K562 (cell line): ENCODE results near the gene VPS37D. TPM values are rescaled to one million over a fixed set of nuclear protein-coding genes. Genes with fewer than 3 reads are reported as not detected.

Source experiments
- ARHGAP35 ChIP-seq: fragments of 450-650 bp; IDR thresholded peaks from 2 replicates; pipeline ENCODE4 v1.6.1; 2018; ENCODE audit not compliant: partially characterized antibody
- MEF2D ChIP-seq: conservative IDR thresholded peaks from 2 replicates; pipeline ENCODE4 v1.6.1; 2016; ENCODE audit warnings: low read depth, missing genetic modification characterization, missing compliant biosample characterization
- OTX1 ChIP-seq: fragments of 450-650 bp; formaldehyde crosslinking; IDR thresholded peaks from 2 replicates; pipeline ENCODE4 v1.4.0; 2022; ENCODE audit warnings: mild to moderate bottlenecking
- POLR3A ChIP-seq: IDR thresholded peaks from 2 replicates; pipeline ENCODE4 v1.6.1; 2011; ENCODE audit warnings: borderline replicate concordance, mild to moderate bottlenecking, moderate library complexity; ENCODE audit not compliant: insufficient read length, insufficient read depth; ENCODE audit errors: extremely low read depth
- polyA plus RNA-seq, 8 experiments: library from polyadenylated mRNA; depleted of rRNA in 4 of 8; stranded (reverse) in 5 of 8; unstranded in 3 of 8; fragments of >200 nt; fragmentation: Nextera tagmentation in 2 of 8; fragmentation: Illumina TruSeq in 1 of 8; extraction: Ambion mirVana in 2 of 8; extraction: Trizol in 1 of 8; gene quantifications; 2 replicates each; pipeline versions ENCODE4 v1.2.1 to v1.2.3, GENCODE V29; 2011 to 2014; ENCODE audit warnings: inconsistent platforms in 1 of 8, missing spikeins in 1 of 8
- total RNA-seq, 7 experiments: library from RNA; depleted of rRNA in 6 of 7; stranded (reverse); fragments of >200 nt in 6 of 7; fragmentation: Illumina TruSeq in 2 of 7; extraction: Trizol in 2 of 7; gene quantifications; 2 replicates each; pipeline versions ENCODE4 v1.2.1 to v1.2.3, GENCODE V29; 2011 to 2021; ENCODE audit warnings: low replicate concordance in 1 of 7
- TF ChIP-seq, protein P1 (sequence below): sonication (generic); formaldehyde crosslinking; IDR thresholded peaks from 2 replicates; pipeline ENCODE4 v1.8.0; 2022; ENCODE audit warnings: missing genetic modification reagents, mild to moderate bottlenecking, borderline replicate concordance
- TF ChIP-seq, protein P2 (sequence below), 2 experiments: fragments of 450-650 bp; IDR thresholded peaks; 2 replicates each; pipeline ENCODE4 v1.6.1; 2016
- TF ChIP-seq, protein P3 (sequence below), 2 experiments: fragments of 250-450 bp in 1 of 2; fragments of 450-650 bp in 1 of 2; sonication (Bioruptor Pico) in 1 of 2; IDR thresholded peaks; 2 replicates each; pipeline versions ENCODE4 v1.6.1 to v1.8.0; 2016 to 2021; ENCODE audit warnings: mild to moderate bottlenecking in 2 of 2, moderate library complexity in 2 of 2, missing compliant biosample characterization in 1 of 2, missing genetic modification characterization in 1 of 2
- TF ChIP-seq, protein P4 (sequence below): fragments of 450-650 bp; formaldehyde crosslinking; IDR thresholded peaks from 2 replicates; pipeline ENCODE4 v1.4.0; 2022; ENCODE audit warnings: missing genetic modification characterization

VPS37D gene
- total and polyA plus RNA-seq, 9 of the 15 experiments (the other 6 are each of a cell fraction or from before 2014, with no cell fraction given), result 0.25 to 2.3 (median 1.0) TPM; not detected in 3

DNA sequence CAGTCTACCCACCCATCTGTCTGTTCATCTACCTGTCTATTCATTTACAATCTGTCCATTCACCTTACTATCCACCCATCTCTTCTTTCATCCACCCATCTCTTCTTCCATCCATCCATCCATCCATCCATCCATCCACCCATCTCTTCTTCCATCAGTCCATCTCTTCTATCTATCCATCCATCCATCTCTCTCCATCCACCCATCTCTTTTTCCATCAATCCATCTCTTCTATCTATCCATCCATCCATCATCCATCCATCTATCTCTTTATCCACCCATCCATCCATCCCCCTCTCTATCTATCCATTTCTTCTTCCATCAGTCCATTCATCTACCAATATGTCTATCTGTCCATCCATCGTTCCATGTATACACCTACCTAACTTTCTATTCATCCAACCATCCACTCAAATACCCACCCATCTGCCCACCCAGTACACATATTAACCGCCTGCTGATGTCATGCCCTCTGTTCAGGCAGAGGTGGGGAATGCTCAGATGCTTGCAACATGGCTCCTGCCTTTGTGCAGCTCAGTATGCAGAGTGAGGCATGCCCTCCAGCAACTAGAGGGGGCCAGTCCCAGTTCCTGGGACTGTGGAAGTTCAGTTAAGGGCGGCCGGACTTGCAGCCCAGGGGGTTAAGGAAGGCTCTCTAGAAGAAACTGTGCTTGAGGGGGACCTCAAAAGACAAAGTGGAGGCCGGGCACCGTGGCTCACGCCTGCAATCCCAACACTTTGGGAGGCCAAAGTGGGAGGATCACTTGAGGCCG lies 32.0 kb upstream of the VPS37D start (continued):
- TF ChIP-seq, protein P1, sequence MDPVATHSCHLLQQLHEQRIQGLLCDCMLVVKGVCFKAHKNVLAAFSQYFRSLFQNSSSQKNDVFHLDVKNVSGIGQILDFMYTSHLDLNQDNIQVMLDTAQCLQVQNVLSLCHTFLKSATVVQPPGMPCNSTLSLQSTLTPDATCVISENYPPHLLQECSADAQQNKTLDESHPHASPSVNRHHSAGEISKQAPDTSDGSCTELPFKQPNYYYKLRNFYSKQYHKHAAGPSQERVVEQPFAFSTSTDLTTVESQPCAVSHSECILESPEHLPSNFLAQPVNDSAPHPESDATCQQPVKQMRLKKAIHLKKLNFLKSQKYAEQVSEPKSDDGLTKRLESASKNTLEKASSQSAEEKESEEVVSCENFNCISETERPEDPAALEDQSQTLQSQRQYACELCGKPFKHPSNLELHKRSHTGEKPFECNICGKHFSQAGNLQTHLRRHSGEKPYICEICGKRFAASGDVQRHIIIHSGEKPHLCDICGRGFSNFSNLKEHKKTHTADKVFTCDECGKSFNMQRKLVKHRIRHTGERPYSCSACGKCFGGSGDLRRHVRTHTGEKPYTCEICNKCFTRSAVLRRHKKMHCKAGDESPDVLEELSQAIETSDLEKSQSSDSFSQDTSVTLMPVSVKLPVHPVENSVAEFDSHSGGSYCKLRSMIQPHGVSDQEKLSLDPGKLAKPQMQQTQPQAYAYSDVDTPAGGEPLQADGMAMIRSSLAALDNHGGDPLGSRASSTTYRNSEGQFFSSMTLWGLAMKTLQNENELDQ (CRISPR knock-in tag), result no peak
- TF ChIP-seq, protein P2, sequence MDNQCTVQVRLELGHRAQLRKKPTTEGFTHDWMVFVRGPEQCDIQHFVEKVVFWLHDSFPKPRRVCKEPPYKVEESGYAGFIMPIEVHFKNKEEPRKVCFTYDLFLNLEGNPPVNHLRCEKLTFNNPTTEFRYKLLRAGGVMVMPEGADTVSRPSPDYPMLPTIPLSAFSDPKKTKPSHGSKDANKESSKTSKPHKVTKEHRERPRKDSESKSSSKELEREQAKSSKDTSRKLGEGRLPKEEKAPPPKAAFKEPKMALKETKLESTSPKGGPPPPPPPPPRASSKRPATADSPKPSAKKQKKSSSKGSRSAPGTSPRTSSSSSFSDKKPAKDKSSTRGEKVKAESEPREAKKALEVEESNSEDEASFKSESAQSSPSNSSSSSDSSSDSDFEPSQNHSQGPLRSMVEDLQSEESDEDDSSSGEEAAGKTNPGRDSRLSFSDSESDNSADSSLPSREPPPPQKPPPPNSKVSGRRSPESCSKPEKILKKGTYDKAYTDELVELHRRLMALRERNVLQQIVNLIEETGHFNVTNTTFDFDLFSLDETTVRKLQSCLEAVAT (IDR thresholded peaks at IDR 0.05), result 0 out of 4 replicates have a peak, but pooled peaks of 1 of the 2 experiments have one; percentile 40
- TF ChIP-seq, protein P3, sequence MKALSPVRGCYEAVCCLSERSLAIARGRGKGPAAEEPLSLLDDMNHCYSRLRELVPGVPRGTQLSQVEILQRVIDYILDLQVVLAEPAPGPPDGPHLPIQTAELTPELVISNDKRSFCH (CRISPR knock-in tag; IDR thresholded peaks at IDR 0.05), result no peak
- TF ChIP-seq, protein P3 (tag; IDR thresholded peaks at IDR 0.05), result no peak
- TF ChIP-seq MEF2D (tag) (no peak), POLR3A (no peak), OTX1 (CRISPR knock-in tag) (0 out of 2 replicates have a peak, but pooled peaks have one; percentile 23), ARHGAP35 (peak; percentile 15)
- TF ChIP-seq, protein P4, sequence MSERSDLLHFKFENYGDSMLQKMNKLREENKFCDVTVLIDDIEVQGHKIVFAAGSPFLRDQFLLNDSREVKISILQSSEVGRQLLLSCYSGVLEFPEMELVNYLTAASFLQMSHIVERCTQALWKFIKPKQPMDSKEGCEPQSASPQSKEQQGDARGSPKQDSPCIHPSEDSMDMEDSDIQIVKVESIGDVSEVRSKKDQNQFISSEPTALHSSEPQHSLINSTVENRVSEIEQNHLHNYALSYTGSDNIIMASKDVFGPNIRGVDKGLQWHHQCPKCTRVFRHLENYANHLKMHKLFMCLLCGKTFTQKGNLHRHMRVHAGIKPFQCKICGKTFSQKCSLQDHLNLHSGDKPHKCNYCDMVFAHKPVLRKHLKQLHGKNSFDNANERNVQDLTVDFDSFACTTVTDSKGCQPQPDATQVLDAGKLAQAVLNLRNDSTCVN, result 0 out of 2 replicates have a peak, but pooled peaks have one; percentile 55
